ENCODE results near the gene RTKN2.
"Not testable (repeated sequence)": the region's sequence is repeated elsewhere in the genome, so short reads cannot be mapped to it uniquely, and the experiment has no call there.

The RTKN2 gene

GRCh38 chr10:62261666-62262065 lies 7.0 kb downstream of the RTKN2 start:
- in situ Hi-C loops (cut with MboI; ENCODE audit: low sequenced_read_pairs) = no loop called here

GRCh38 chr10:62259998-62260397 lies 8.6 kb downstream of the RTKN2 start:
- in situ Hi-C loops (cut with MboI; ENCODE audit: low sequenced_read_pairs) = no loop called here

- in situ Hi-C loops (cut with MboI; ENCODE audit: low sequenced_read_pairs) = no loop called here
These were observed 9.2 kb downstream of the RTKN2 start for GRCh38 chr10:62259456-62259855.

- in situ Hi-C loops (cut with MboI; ENCODE audit: low sequenced_read_pairs) = no loop called here
These were observed 9.7 kb downstream of the RTKN2 start for GRCh38 chr10:62258926-62259325.

GRCh38 chr10:62253704-62254103 lies 14.9 kb downstream of the RTKN2 start:
- in situ Hi-C loops (cut with MboI; ENCODE audit: low sequenced_read_pairs) = no loop called here

GRCh38 chr10:62252051-62252450 lies 16.6 kb downstream of the RTKN2 start:
- in situ Hi-C loops (cut with MboI; ENCODE audit: low sequenced_read_pairs) = no loop called here

GRCh38 chr10:62250594-62251198 lies 17.9 kb downstream of the RTKN2 start:
- in situ Hi-C loops (cut with MboI; ENCODE audit: low sequenced_read_pairs) = no loop called here

- in situ Hi-C loops (cut with MboI; ENCODE audit: low sequenced_read_pairs) = no loop called here
These were observed 18.7 kb downstream of the RTKN2 start for GRCh38 chr10:62249957-62250356.

- in situ Hi-C loops (cut with MboI; ENCODE audit: low sequenced_read_pairs) = no loop called here
These were observed 20.2 kb downstream of the RTKN2 start for GRCh38 chr10:62248465-62248864.

GRCh38 chr10:62244785-62245467 lies 23.7 kb downstream of the RTKN2 start:
- in situ Hi-C loops (cut with MboI; ENCODE audit: low sequenced_read_pairs) = no loop called here

- in situ Hi-C loops (cut with MboI; ENCODE audit: low sequenced_read_pairs) = no loop called here
These were observed 24.6 kb downstream of the RTKN2 start for GRCh38 chr10:62244088-62244487.

- in situ Hi-C loops (cut with MboI; ENCODE audit: low sequenced_read_pairs) = no loop called here
These were observed 25.0 kb downstream of the RTKN2 start for GRCh38 chr10:62243647-62243997.

GRCh38 chr10:62242965-62243646 lies 25.5 kb downstream of the RTKN2 start:
- in situ Hi-C loops (cut with MboI; ENCODE audit: low sequenced_read_pairs) = not testable (repeated sequence)

- in situ Hi-C loops (cut with MboI; ENCODE audit: low sequenced_read_pairs) = not testable (repeated sequence)
These were observed 27.1 kb downstream of the RTKN2 start for GRCh38 chr10:62241521-62241920.

- in situ Hi-C loops (cut with MboI; ENCODE audit: low sequenced_read_pairs) = no loop called here
These were observed 28.6 kb downstream of the RTKN2 start for GRCh38 chr10:62239994-62240393.

GRCh38 chr10:62238880-62239279 lies 29.8 kb downstream of the RTKN2 start:
- in situ Hi-C loops (cut with MboI; ENCODE audit: low sequenced_read_pairs) = no loop called here

GRCh38 chr10:62237966-62238365 lies 30.7 kb downstream of the RTKN2 start:
- in situ Hi-C loops (cut with MboI; ENCODE audit: low sequenced_read_pairs) = no loop called here

- in situ Hi-C loops (cut with MboI; ENCODE audit: low sequenced_read_pairs) = no loop called here
These were observed 31.1 kb downstream of the RTKN2 start for GRCh38 chr10:62237506-62237905.

GRCh38 chr10:62234077-62234605 lies 34.5 kb downstream of the RTKN2 start:
- in situ Hi-C loops (cut with MboI; ENCODE audit: low sequenced_read_pairs) = no loop called here

GRCh38 chr10:62233356-62234076 lies 35.1 kb downstream of the RTKN2 start:
- in situ Hi-C loops (cut with MboI; ENCODE audit: low sequenced_read_pairs) = no loop called here

GRCh38 chr10:62231805-62232204 lies 36.8 kb downstream of the RTKN2 start:
- in situ Hi-C loops (cut with MboI; ENCODE audit: low sequenced_read_pairs) = no loop called here
